Pancreas (tissue), 10 donors: ENCODE measurements around the gene ECHDC3. TPM values are rescaled to one million over a fixed set of nuclear protein-coding genes. Genes with fewer than 3 reads are reported as not detected.

Experiments
- ATAC-seq, 4 donors: fragments of 200-7000 bp; cut with Tn5 transposase; one replicate each; pipeline versions ENCODE4 v1.8.0 to v1.9.1; 2020; ENCODE audit warnings: mild to moderate bottlenecking in 4 of 4, moderate library complexity in 4 of 4
- DNase-seq, 6 donors: peaks; one replicate each; pipeline ENCODE4 v3.0.0-alpha.2; 2020
- FAIRE-seq: peaks from 2 replicates; lab custom pipeline; 2012; peaks lifted over from hg19 to GRCh38; lab: Jason Lieb, UNC
- H3K27ac ChIP-seq, 4 donors: fragments of 200-600 bp; sonication (generic); 1 replicate in 3 of 4; 2 replicates in 1 of 4; pipeline versions ENCODE4 v1.5.0 to v1.8.0; 2020
- H3K27me3 ChIP-seq, 4 donors: fragments of 200-600 bp; one replicate each; pipeline ENCODE4 v1.8.0; 2021
- H3K36me3 ChIP-seq, 3 donors: fragments of 200-600 bp; sonication (generic) in 1 of 3; one replicate each; pipeline versions ENCODE4 v1.5.0 to v1.8.0; 2020 to 2021
- H3K4me1 ChIP-seq, 3 donors: fragments of 200-600 bp; one replicate each; pipeline ENCODE4 v1.8.0; 2021
- H3K4me3 ChIP-seq, 4 donors: fragments of 200-600 bp; sonication (generic) in 2 of 4; one replicate each; pipeline versions ENCODE4 v1.5.0 to v1.8.0; 2020 to 2021
- H3K9me3 ChIP-seq, 4 donors: fragments of 200-600 bp; one replicate each; pipeline ENCODE4 v1.8.0; 2021
- WGBS, 2 donors: extraction: QIAGEN DNeasy Blood & Tissue Kit; methylation state at CpG; one replicate each; pipeline ENCODE4 v1.1.7; 2013; 5-methylcytosine and 5-hydroxymethylcytosine counted together
- intact Hi-C, 3 donors: fragments of 100-400 bp; cut with DNase I; formaldehyde crosslinking; loops; one replicate each; pipeline versions ENCODE4 v1.11.1 to v1.14.2; 2022
- polyA plus RNA-seq, 2 donors: library from polyadenylated mRNA; stranded (reverse); fragments of 200-250 nt; gene quantifications; one replicate each; pipeline ENCODE4 v1.2.3, GENCODE V29; 2013
- total RNA-seq, 6 donors: library from RNA; stranded (reverse); fragmentation: NEBNext Ultra II Directional in 4 of 6; extraction: Animal tissue kit (Norgen Biotek cat#: 25700) in 4 of 6; gene quantifications; one replicate each; pipeline versions ENCODE4 v1.2.1 to v1.2.4, GENCODE V29; 2021 to 2023
- TF ChIP-seq, protein P1 (sequence below), 4 donors: fragments of 200-600 bp; sonication (generic) in 3 of 4; IDR thresholded peaks; one replicate each; pipeline versions ENCODE4 v1.5.0 to v1.8.0; 2021; ENCODE audit warnings: antibody characterized with exemption in 4 of 4
- donor health status: healthy with polysubstance abuse.
- donor health status: DM: no; HTN: no; CAD: no; lungs with moderate emphysema.
- donor health status: DM: no; HTN: no; CAD: no.
- donor health status: control.
- donor health status: control.
- donor health status: Bipolar disorder and iron deficiency.
- donor health status: DM: yes; HTN: yes; CAD: no.
- donor health status: DM: no; HTN: no; CAD: no.
- donor health status: DM: no; HTN: no; CAD: no.
- donor health status: DM: yes; HTN: yes; CAD: no.

The ECHDC3 gene
- total and polyA plus RNA-seq, 8 donors = 9.7 to 19.6 (median 16.6) TPM

DNA sequence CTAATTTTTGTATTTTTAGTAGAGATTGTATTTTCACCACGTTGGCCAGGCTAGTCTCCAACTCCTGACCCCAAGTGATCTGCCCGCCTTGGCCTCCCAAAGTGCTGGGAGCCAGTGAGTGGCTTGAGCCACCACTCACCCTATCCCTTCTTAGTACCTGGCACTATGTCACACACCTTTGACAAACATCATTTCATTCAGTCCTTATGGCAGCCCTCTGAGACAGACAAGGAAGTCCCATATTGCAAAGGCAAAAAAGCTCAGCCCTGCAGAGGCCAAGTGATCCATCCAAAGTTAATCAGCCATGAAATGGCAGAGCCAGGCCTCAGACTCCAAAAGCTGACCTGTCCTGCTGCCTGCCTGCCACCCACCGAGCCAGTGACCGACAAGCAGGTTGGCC is 39.9 kb upstream of the ECHDC3 start:
- H3K4me1 ChIP-seq = peaks cover 0 to 9% (median 0%) of the 10 kb centered on the region in 3 donors
- H3K27me3 ChIP-seq = no peaks in the 10 kb centered on the region
- H3K36me3 ChIP-seq = no peaks in the 10 kb centered on the region
- DNase-seq (no peak), ATAC-seq (no peak), FAIRE-seq (no peak)
- WGBS, 2 donors = 89 to 92% methylated on average over 4 of the region's 4 CpGs
- H3K27ac ChIP-seq = no peak overlapping the region
- TF ChIP-seq, protein P1, sequence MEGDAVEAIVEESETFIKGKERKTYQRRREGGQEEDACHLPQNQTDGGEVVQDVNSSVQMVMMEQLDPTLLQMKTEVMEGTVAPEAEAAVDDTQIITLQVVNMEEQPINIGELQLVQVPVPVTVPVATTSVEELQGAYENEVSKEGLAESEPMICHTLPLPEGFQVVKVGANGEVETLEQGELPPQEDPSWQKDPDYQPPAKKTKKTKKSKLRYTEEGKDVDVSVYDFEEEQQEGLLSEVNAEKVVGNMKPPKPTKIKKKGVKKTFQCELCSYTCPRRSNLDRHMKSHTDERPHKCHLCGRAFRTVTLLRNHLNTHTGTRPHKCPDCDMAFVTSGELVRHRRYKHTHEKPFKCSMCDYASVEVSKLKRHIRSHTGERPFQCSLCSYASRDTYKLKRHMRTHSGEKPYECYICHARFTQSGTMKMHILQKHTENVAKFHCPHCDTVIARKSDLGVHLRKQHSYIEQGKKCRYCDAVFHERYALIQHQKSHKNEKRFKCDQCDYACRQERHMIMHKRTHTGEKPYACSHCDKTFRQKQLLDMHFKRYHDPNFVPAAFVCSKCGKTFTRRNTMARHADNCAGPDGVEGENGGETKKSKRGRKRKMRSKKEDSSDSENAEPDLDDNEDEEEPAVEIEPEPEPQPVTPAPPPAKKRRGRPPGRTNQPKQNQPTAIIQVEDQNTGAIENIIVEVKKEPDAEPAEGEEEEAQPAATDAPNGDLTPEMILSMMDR (IDR thresholded peaks at IDR 0.05) = no peak
- intact Hi-C loops = no loop called here
- no peak overlapping the region for H3K4me3 ChIP-seq
- no peaks in the 10 kb centered on the region for H3K9me3 ChIP-seq

DNA sequence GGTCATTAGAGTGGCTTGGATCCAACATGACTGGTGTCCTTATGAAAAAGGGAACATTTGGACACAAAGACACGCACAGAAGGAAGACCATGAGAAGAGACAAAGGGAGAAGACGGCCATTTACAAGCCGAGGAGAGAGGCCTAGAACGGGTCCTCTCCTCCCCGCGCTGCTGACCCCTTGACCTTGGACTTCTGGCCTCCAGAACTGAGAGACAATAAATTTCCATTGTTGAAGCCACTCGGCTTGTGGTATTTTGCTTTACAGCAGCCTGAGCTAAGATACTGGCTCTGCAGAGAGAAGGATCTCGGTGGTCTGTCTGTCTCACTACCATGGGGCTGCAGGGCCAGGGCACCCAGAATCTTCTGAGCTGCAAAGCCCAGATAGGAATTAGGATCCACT is 38.1 kb upstream of the ECHDC3 start:
- intact Hi-C loops = no loop called here
- H3K27me3 ChIP-seq = no peaks in the 10 kb centered on the region
- H3K27ac ChIP-seq = no peak overlapping the region
- FAIRE-seq (no peak), DNase-seq (no peak), ATAC-seq (no peak)
- no peak overlapping the region for H3K4me3 ChIP-seq
- no peaks in the 10 kb centered on the region for H3K36me3 ChIP-seq
- peaks cover 0 to 6% (median 0%) of the 10 kb centered on the region in 3 donors for H3K4me1 ChIP-seq
- H3K9me3 ChIP-seq = no peaks in the 10 kb centered on the region
- WGBS, 2 donors = 86 to 92% methylated on average over 8 of the region's 8 CpGs
- TF ChIP-seq, protein P1 (IDR thresholded peaks at IDR 0.05) = no peak

DNA sequence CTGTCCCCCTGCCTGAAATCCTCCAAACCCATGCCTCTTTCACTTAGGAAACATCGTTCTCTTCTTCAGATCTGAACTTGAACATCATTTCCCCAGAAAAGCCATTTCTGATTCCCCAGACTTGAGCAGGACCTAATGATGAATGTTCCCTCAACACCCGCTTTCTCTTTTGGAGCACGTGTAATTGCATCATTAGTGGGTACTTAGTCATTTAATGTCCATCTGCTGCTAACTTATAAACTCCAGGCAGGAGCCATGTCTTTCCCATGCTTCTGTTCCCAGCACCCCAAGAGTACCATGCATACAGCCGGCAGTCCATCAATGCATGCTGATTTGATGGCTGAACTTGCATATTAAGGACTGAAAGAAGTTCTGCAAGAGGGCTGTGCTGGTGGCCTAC is 36.5 kb upstream of the ECHDC3 start:
- Histone ChIP-seq H3K27ac (no peak overlapping the region), H3K27me3 (no peaks in the 10 kb centered on the region), H3K4me3 (no peak overlapping the region), H3K36me3 (no peaks in the 10 kb centered on the region), H3K9me3 (no peaks in the 10 kb centered on the region), H3K4me1 (no peaks in the 10 kb centered on the region)
- TF ChIP-seq, protein P1 (IDR thresholded peaks at IDR 0.05) = no peak
- intact Hi-C loops = no loop called here
- WGBS, 2 donors = 81 to 90% methylated on average over 4 of the region's 4 CpGs
- no peak for FAIRE-seq
- no peak for ATAC-seq
- DNase-seq = no peak

DNA sequence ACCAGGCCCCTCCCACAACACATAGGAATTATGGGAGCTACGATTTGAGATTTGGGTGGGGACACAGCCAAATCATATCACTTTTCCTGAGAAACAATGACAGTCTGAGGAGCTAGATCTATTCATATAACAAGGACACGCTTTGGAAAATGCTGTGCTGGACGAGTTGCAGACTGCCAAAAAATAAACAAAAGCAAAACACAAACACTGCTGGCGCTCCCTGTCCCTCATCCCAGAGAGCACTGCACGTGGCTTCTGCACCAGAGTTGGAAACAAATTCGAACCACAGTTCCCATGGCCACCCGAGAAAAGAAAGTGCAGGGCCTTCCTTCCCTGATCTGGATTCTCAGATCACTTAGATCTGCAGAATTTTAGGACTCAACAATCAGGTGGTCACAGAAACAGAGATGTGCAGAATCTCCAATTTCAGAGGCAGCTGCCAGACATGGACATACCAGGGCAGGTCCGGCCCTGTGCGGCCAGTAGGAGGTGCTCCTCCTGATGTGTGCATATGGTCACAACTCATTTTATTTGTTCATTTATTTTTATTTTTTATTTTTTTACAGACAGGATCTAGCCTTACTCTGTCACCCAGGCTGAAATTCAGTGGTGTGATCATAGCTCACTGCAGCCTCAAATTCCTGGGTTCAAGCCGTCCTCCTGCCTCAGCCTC is 35.2 kb upstream of the ECHDC3 start:
- FAIRE-seq = no peak
- no peak overlapping the region for H3K4me3 ChIP-seq
- intact Hi-C loops = no loop called here

More for the DNA sequence above, 35.2 kb upstream of the ECHDC3 start:
- 78 to 83% methylated on average over 10 of the region's 10 CpGs for WGBS, 2 donors
- TF ChIP-seq, protein P1 (IDR thresholded peaks at IDR 0.05) = no peak
- H3K4me1 ChIP-seq = no peaks in the 10 kb centered on the region
- ATAC-seq (no peak), DNase-seq (no peak)
- no peaks in the 10 kb centered on the region for H3K36me3 ChIP-seq
- no peak overlapping the region for H3K27ac ChIP-seq
- H3K9me3 ChIP-seq = no peaks in the 10 kb centered on the region
- no peaks in the 10 kb centered on the region for H3K27me3 ChIP-seq
